COLO829 (cell line): Measurements from ENCODE around the gene PTPRN2.
"Not testable (repeated sequence)": the region's sequence is repeated elsewhere in the genome, so short reads cannot be mapped to it uniquely, and the experiment has no call there.

ENCODE experiments used
- DNase-seq: peaks from one replicate; pipeline ENCODE4 v3.0.0; 2012; ENCODE audit warnings: low spot score

Gene PTPRN2

DNA sequence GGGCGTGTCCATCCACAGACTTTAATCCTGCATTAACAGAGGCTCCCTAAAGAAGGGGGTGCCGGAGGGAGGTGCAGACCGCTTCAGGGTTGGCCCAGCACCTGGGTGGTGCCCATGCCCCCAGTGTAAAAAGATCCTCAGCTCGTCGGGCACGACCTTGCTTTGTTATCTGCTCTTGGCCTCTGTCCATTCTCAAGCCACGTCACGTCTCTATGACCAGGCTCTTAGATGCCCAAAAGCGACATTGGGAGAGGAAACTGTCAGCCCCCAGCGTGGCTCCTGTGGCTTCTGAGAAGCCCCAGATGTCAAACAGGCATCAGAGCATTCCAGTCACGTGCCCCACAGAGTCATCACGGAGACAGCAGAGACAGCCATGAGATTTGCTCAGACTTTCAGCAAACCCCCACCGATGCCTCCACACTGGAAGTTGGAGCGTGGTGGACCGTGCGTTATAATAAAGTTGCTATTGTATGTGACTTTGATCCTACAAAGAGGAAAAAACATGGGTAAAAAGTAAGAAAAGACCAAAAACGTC lies 55.5 kb downstream of the PTPRN2 start:
- no peak for DNase-seq

DNA sequence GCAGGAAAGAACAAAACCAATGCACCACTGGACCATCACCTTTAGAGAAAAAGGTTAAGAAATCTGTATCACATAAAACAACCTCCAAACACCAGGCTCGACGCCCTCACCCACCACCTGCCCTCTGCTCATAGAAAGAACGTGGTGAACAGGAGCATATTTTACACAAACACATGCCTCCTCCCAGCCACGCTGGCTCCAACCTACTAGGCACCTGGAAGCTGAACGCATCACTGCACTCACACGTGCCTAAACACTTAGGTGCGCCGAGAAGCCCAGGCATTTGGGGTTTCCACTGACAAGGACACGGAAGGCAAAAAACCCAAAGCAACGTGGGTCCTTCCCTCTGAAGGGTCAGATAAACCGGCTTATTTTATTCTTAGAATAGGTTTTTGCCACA lies 56.0 kb downstream of the PTPRN2 start:
- no peak for DNase-seq

DNA sequence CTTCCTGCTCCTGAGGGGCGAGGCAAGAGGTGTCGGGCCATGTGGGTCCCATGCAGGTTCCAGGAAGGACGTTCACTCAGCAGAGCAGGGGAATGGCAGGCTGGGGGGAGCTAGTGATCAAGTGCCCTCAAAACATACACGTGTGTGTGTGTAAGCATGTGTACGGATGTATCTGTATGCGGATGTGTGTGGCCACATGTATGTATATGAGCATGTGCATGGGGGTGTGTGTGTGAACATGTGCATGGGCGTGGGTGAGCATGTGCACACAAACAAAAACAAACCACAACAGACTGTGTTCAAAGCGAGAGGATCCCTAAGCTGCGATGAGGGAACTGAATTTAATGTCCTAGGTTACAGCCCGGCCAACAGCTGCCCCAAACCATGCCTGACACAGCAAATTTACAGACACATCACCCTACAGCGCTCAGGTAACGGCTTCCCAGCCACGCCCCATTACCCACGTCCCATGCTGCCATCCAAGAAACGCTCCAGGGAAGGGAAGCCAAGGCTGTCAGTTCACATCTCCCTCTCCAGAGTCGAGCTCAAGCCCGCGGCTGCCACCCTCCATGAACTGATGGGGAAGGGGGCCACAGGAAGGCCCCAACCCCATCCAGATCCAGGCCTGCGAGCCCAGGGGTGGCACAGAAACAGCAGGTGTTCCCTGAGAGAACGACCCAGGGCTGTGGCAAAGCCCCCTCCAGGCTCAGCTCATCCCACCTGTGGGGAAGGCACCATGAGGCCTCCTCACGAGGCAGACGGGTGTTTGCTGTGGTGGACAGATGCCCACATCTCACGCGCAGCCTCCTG lies 56.6 kb downstream of the PTPRN2 start:
- no peak for DNase-seq

DNA sequence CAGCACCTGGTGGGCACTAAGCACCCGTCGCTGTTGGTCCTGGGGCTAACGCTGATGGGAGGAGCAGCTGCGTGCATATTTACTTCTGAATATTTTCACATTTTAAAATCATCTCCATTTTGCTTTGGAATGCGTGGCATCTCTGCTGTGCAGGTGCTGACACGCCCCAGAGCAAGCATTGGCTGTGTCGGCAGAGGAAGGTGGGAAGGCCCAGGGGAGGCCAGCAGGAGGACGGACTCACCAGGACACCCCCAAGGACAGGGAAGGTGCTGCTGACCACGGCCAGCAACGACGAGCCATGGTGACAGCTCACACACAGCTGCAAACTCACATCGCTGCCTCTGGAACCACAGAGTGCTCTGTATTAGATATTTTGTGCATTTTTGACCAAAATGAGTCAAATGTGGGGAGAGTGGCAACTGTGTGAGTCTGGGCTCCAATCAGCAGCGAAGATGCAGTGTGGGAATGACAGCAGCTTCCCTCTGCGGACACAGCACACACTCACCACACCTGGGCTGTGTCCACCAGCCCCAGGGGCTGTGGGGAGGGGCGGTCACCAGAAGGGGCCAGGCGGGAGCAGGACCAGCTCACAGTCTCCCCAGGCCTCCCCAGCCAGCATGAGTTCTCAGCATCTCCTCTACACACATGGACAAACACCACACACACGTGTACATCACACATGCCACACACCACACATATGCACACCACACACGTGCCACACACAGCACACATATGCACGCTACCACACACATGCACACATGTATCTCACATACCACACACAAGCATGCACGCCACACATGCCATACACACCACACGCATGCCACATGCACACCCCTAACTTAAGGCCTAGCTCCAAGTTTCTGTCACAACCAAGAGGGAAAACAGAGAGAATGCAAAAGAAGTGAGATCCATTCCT lies 58.2 kb downstream of the PTPRN2 start:
- no peak for DNase-seq

DNA sequence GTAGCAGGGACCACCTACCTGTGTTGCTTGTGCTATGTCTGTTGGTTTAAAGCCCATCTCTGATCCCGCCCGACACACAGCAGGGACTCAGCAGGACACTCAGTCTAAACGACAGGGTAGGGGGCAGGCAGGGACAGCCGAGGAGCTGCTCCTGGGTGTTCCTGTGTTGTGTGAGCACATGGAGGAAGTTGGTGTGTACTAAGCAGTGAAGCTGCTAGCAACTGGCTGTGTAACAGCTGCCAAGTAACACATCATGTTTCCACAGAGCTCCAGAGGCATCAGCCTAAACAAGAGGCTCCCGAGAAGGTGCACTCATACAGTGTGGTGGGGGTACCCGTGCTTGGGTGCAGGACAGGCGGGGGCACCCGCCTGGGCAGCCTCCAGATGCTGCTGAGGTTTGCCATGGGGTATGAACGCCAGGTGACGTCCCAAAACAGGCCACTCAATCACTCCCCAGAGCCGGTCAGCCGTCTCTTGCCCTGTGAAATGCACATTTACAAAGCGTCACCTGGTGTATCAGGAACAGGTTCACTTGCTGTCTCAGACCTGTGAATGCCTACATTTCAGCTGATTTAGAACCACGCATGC lies 59.6 kb downstream of the PTPRN2 start:
- no peak for DNase-seq

DNA sequence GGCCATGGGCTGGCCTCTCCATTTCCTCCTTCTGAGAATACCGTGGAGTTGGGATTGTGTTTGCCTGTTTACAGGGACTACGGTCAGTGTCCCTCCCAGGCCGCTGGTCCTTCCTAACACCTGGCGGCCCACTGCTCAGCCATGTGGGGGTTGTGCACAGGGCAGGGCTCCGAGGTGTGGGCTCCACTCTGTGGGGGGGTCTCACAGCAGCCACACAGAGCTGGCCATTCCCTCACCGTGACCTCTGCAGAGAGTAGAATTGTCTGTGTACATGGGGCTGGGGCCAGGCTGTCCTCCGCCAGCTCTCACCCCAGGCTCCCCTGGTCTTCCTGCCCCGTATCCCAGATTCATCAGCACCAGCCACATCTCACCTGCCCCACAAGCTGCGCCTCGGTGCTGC lies 60.1 kb downstream of the PTPRN2 start:
- DNase-seq, result no peak

DNA sequence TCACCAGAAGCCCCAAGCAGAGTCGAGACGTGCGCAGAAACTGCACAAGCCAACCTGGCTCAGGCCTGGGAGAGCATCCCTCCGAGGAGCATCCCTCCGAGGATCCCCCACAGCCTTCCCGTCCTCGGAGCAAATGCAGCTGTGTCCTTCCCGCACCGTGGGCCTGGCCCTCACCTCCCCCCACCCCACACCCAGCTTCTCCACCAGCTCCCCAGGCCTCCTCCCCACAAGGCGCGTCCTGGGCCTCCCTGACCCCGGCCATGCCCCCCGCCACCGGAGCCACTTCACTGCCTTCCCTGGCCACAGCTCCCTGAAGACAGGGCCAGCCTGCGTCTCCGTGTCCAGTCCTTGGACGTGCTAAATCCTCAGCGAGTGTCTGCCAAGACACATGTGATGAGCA lies 60.6 kb downstream of the PTPRN2 start:
- DNase-seq, result no peak

DNA sequence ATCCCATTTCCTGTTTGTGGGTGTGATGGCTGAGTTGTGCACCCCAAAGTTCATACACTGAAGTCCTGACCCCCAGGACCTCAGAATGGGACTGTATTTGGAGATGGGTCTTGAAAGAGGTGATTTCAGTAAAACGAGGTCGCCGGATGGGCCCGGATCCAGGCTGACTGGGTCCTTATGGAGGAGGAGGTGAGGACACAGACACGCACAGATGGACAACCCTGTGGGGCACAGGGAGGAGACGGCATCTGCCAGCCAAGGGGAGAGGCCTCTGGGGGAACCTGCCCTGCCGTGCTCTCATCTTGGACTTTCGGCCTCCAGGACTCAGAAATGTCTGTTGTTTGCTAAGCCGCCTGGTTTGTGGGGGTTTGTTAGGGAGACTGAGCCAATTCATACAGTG lies 61.1 kb downstream of the PTPRN2 start:
- DNase-seq, result no peak

DNA sequence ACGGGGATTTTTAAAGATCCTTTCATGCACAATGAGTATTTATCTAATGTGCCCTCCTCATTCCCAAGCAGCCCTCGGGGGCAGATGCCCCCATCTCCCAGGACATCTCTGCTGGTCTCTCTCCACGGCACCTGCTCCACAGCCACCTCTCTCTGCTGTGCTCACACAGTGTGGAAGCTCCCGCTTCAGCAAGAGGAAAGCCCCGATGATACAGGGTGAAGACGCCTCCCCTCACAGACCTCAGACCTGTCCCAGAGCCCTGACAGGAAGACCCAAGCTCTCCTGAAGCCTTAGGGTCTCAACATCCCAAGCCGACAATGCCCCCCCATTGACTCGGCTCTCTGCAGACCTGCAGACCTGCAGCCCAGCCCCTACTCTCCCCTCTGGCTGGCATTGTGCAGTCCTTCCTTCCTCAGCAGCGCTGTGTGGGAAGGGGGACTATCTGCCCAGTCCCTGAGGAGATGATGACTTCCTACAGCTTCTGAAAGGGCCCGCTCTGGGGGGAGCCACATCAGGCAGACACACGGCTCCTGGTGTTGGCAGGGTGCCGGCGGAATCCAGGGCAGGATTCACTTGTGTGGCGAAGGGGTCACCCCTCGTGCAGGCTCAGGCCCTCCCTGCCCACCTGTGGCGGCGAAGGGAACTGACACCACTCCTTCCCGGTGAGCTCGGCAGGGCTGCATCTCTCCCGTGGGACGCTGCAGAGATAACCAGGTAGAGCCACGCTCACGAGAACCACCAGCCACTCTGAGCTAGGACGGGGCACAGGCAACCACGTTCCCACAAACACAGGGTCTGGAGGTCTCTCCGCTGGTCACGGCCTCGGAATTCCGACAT lies 61.8 kb downstream of the PTPRN2 start:
- DNase-seq, result no peak

DNA sequence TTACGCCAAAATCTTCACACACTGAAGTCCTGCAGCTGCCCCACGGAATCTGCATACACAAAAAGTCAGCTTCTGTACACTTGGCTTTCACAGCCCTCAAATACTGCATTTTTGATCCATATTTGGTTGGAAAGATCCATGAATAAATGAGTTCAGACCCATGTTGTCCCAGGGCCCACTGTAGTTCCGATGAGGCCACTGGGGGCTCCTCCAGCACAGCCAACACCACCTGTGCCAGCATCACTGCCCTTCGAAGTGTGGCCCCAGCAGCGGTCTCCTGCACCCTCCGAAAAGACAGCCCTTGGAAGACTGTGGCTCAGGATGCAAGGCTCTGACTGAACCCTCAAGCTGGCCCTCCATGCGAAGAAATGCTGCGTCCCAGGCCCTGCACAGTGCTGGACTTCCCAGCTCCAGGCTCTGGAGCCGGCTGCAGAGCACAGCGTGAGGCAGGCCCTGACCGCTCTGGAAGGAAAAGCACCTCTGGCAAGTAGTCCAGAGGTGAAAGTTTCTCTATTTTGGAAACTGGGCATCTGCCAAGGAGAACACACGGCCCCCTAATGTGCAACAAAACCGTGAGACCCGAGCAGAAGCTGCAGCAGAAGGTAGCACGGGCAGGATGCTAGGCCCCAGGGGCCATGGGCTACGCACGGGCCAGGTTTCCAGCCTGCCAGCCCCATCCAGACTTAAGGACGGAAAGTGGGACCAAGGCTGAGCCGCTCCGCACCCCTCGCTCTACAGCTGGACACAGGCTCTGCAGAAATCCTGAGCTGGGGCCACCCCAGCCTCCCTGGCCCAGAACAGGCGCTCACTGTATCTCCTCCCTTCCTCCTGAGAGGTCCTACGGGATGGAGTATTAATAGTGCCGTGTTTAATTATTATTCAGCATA lies 62.6 kb downstream of the PTPRN2 start:
- no peak for DNase-seq

DNA sequence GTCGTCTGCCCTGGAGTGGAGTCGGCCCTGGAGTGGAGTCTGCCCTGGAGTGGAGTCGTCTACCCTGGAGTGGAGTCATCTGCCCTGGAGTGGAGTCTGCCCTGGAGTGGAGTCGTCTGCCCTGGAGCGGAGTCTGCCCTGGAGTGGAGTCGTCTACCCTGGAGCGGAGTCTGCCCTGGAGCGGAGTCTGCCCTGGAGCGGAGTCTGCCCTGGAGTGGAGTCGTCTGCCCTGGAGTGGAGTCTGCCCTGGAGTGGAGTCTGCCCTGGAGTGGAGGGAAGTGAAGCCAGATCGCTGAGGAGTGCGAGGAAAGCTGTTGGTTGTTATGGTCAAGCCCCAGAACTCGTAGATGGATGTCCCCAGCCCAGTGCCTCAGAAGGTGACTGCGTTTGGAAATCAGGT lies 63.3 kb downstream of the PTPRN2 start:
- DNase-seq, result not testable (repeated sequence)

DNA sequence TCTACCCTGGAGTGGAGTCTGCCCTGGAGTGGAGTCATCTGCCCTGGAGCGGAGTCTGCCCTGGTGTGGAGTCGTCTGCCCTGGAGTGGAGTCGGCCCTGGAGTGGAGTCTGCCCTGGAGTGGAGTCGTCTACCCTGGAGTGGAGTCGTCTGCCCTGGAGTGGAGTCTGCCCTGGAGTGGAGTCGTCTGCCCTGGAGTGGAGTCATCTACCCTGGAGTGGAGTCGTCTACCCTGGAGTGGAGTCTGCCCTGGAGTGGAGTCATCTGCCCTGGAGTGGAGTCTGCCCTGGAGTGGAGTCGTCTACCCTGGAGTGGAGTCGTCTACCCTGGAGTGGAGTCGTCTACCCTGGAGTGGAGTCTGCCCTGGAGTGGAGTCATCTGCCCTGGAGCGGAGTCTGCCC lies 63.7 kb downstream of the PTPRN2 start:
- not testable (repeated sequence) for DNase-seq

DNA sequence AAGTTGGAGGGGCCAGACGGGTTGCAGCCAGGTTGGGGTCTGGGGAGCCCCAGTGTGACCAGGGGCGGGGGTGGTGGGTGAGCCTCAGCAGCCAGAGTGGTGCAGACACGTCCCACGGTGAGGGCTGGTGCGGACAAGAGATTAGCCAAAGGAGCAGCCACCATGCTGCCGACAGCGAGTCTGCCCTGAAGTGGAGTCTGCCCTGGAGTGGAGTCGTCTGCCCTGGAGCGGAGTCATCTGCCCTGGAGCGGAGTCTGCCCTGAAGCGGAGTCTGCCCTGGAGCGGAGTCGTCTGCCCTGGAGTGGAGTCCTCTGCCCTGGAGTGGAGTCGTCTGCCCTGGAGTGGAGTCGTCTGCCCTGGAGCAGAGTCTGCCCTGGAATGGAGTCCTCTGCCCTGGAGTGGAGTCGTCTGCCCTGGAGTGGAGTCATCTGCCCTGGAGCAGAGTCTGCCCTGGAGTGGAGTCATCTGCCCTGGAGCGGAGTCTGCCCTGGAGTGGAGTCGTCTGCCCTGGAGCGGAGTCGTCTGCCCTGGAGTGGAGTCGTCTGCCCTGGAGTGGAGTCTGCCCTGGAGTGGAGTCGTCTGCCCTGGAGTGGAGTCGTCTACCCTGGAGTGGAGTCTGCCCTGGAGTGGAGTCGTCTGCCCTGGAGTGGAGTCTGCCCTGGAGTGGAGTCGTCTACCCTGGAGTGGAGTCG lies 64.3 kb downstream of the PTPRN2 start:
- DNase-seq, result not testable (repeated sequence)

DNA sequence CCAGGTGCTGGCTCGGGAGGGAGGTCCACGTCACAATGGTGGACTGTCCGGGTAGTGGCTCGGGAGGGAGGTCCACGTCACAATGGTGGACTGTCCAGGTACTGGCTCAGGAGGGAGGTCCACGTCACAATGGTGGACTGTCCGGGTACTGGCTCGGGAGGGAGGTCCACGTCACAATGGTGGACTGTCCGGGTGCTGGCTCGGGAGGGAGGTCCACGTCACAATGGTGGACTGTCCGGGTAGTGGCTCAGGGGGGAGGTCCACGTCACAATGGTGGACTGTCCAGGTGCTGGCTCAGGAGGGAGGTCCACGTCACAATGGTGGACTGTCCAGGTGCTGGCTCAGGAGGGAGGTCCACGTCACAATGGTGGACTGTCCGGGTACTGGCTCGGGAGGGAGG lies 65.8 kb downstream of the PTPRN2 start:
- DNase-seq, result not testable (repeated sequence)

DNA sequence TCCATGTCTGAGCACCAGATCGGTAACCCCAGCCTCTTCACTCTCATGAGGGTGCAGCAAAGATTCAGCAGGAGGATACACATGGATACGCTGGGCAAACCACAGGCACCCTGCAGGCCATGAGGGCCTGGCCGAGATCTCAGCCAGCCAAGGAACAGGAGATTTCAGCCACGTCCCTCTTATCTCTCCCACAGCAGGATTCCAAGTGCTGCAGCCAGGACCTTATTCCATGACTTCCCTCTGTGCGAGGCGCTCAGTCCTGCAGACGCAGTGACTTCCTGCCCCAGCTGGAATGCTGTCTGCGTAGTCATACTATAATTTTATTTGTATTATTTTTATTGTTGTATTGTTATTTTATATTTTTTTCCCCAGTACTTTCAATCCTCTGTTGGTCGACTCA lies 66.8 kb downstream of the PTPRN2 start:
- DNase-seq, result no peak

DNA sequence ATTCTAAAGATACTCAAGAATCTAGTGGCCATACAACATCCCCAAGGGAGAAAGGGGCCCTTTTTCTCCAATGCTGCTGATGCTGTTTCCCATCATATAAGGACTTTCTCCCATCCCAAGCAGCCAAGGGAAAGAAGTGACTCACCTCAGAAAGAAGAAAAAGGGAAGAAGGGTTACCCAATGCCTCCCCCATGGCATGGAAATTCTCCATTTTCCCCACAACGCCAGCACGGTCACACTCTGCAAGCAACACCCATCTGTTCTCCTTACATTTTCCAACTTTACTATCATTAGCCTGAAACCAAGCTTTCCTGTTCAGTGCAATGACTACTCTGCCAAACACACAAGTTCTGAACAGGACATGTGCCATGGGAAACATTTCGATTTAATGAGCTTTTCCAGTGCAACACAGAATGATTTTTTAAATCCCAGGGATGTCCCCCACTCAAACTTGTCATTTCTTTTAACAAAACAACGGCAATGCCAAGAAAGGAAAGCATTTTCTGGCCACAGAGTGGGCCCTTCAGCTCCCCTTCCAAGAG lies 67.9 kb downstream of the PTPRN2 start:
- no peak for DNase-seq

DNA sequence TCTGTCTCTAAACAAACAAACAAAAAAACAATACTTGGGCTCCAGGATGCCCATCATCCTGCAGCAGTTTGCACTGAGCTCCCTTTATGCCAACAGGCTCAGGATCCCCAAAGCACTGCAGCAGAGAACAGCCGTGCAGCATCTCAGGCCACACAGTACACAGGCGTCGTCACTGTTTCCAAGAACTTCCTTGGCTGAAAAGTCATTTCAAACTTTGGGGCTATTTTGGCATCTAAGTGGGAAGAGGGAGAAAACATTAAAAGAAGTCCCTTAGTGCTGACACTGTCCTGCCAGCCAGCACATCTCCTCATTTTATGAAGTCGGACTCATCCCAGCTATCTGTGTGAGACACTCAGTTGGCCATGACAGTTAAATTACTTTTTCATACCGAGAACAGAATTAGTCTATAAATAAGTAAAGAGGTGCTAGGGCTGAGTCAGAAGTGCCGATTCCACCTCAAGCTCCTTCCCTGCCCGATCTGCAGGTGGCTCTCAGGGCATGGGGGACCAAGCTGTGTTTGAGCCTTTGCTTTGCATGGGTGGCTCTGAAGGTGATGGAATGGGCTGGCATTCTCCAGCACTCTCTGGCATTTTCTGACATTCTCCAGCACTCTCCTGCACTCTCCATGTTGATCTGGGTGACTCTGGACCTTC lies 68.5 kb downstream of the PTPRN2 start:
- DNase-seq, result no peak

DNA sequence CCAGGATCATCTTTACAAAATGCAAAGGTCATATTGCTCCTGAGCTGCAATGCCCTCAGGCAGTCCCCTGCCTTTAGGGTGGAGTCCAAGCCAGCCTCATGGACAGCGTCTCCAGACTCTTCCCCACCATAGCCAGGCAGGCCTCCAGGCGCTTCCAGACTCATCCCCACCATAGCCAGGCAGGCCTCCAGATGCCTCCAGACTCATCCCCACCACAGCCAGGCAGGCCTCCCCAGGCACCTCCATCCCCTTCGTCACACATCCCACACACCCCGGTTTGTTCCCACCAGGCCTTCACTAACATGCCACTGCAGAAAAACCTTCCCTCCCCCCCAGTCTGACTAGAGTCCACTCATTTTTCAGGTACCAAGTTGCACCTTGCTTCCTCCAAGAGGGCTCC lies 70.1 kb downstream of the PTPRN2 start:
- no peak for DNase-seq

DNA sequence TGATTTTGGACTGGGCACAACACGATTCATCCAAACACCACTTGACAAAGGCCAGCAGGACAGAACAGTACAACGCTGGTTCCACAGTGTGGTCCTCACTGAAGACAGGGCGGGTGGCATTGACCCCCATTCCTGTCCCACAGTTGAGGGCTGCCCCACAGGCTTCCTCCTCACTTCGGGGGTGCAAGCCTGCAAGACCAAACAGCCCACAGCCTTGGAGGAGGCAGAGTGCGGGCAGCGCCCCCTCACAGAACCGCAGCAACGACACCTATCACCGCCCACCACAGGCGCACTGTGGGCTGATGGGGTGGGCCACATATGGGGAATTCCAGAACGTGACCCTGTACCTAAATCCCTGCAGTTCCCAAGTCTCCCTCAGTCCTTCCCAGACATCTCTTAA lies 70.6 kb downstream of the PTPRN2 start:
- no peak for DNase-seq
